DND-41 (cell line): Measurements from ENCODE around the gene IFFO2.

Experiments
- CTCF ChIP-seq: IDR thresholded peaks from 2 replicates; pipeline ENCODE4 v1.5.1; 2012; ENCODE audit warnings: borderline replicate concordance, low read length, moderate library complexity, mild to moderate bottlenecking; ENCODE audit not compliant: poor library complexity, severe bottlenecking; ENCODE audit errors: extremely low read depth
- EZH2 ChIP-seq: IDR thresholded peaks from 3 replicates; pipeline ENCODE4 v1.6.1; 2012; ENCODE audit warnings: borderline replicate concordance, low read depth, mild to moderate bottlenecking, moderate library complexity, low read length, inconsistent platforms; ENCODE audit not compliant: severe bottlenecking

GRCh38 chr1:18992646-18993045 is 36.2 kb upstream of the IFFO2 start:
- no peak for TF ChIP-seq CTCF
- TF ChIP-seq EZH2 = no peak
